Neural cell (in vitro differentiated cells): Measurements from ENCODE around the gene CUEDC1.

ENCODE experiments used
- EP300 ChIP-seq: fragments of 450-650 bp; conservative IDR thresholded peaks from 2 replicates; pipeline ENCODE4 v1.6.1; 2014; ENCODE audit warnings: antibody characterized with exemption, mild to moderate bottlenecking, moderate library complexity; ENCODE audit not compliant: poor library complexity, severe bottlenecking
- EZH2 ChIP-seq: fragments of 200-600, 300-800 bp; shearing (Covaris generic), sonication (generic); IDR thresholded peaks from 2 replicates; pipeline ENCODE4 v1.6.1; 2014; ENCODE audit warnings: antibody characterized with exemption, low read length, borderline replicate concordance, mild to moderate bottlenecking; ENCODE audit not compliant: insufficient read depth, poor library complexity, severe bottlenecking
- MXI1 ChIP-seq: fragments of 450-650 bp; conservative IDR thresholded peaks from 2 replicates; pipeline ENCODE4 v1.6.1; 2014; ENCODE audit warnings: antibody characterized with exemption, mild to moderate bottlenecking; ENCODE audit not compliant: poor library complexity, severe bottlenecking
- POLR2AphosphoS5 ChIP-seq: IDR thresholded peaks from 2 replicates; pipeline ENCODE4 v1.6.1; 2012
- RAD21 ChIP-seq: fragments of 450-650 bp; conservative IDR thresholded peaks from 2 replicates; pipeline ENCODE4 v1.6.1; 2014; ENCODE audit warnings: antibody characterized with exemption, mild to moderate bottlenecking, moderate library complexity
- REST ChIP-seq: IDR thresholded peaks from 2 replicates; pipeline ENCODE4 v1.6.1; 2012; ENCODE audit warnings: borderline replicate concordance
- SMC3 ChIP-seq: fragments of 450-650 bp; conservative IDR thresholded peaks from 2 replicates; pipeline ENCODE4 v1.6.1; 2014; ENCODE audit warnings: antibody characterized with exemption, mild to moderate bottlenecking, moderate library complexity; ENCODE audit not compliant: poor library complexity
- TAF1 ChIP-seq: IDR thresholded peaks from 2 replicates; pipeline ENCODE4 v1.6.1; 2012; ENCODE audit warnings: low read depth
- TF ChIP-seq, protein P1 (sequence below): fragments of 450-650 bp; IDR thresholded peaks from 2 replicates; pipeline ENCODE4 v1.5.1; 2014; ENCODE audit warnings: antibody characterized with exemption, mild to moderate bottlenecking, moderate library complexity; ENCODE audit not compliant: poor library complexity, severe bottlenecking

- TF ChIP-seq EP300 = no peak
- TF ChIP-seq POLR2AphosphoS5 = no peak
- TF ChIP-seq RAD21 = no peak
- peak; percentile 39 for TF ChIP-seq MXI1
- TF ChIP-seq, protein P1, sequence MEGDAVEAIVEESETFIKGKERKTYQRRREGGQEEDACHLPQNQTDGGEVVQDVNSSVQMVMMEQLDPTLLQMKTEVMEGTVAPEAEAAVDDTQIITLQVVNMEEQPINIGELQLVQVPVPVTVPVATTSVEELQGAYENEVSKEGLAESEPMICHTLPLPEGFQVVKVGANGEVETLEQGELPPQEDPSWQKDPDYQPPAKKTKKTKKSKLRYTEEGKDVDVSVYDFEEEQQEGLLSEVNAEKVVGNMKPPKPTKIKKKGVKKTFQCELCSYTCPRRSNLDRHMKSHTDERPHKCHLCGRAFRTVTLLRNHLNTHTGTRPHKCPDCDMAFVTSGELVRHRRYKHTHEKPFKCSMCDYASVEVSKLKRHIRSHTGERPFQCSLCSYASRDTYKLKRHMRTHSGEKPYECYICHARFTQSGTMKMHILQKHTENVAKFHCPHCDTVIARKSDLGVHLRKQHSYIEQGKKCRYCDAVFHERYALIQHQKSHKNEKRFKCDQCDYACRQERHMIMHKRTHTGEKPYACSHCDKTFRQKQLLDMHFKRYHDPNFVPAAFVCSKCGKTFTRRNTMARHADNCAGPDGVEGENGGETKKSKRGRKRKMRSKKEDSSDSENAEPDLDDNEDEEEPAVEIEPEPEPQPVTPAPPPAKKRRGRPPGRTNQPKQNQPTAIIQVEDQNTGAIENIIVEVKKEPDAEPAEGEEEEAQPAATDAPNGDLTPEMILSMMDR = no peak
- peak; percentile 43 for TF ChIP-seq REST
- TF ChIP-seq EZH2 = no peak
- peak; percentile 70 for TF ChIP-seq TAF1
- TF ChIP-seq SMC3 = no peak
Observed at GRCh38 chr17:57987581-57988300, 32.5 kb upstream of the CUEDC1 start, which contains the start of gene VEZF1.
